Left ventricle myocardium superior (tissue), 1 donor: ENCODE measurements around the gene NR3C1. TPM values are rescaled to one million over a fixed set of nuclear protein-coding genes. Genes with fewer than 3 reads are reported as not detected.

Source experiments
- ATAC-seq: fragments of 200-7000 bp; cut with Tn5 transposase; one replicate; pipeline ENCODE4 v1.9.1; 2020; ENCODE audit warnings: mild to moderate bottlenecking, moderate library complexity
- DNase-seq: peaks from one replicate; pipeline ENCODE4 v3.0.0-alpha.2; 2020
- intact Hi-C: fragments of 100-400 bp; cut with micrococcal nuclease; formaldehyde crosslinking; loops from one replicate; pipeline ENCODE4 v1.11.0; 2022
- total RNA-seq: library from RNA; stranded (reverse); fragmentation: NEBNext Ultra II Directional; extraction: Animal tissue kit (Norgen Biotek cat#: 25700); gene quantifications from one replicate; pipeline ENCODE4 v1.2.1, GENCODE V29; 2021
- donor health status: DM: no; HTN: yes; CAD: no; lungs with severe emphysema.

The NR3C1 gene
- total RNA-seq, 1 donor from 2014 or later: 53.0 TPM

DNA sequence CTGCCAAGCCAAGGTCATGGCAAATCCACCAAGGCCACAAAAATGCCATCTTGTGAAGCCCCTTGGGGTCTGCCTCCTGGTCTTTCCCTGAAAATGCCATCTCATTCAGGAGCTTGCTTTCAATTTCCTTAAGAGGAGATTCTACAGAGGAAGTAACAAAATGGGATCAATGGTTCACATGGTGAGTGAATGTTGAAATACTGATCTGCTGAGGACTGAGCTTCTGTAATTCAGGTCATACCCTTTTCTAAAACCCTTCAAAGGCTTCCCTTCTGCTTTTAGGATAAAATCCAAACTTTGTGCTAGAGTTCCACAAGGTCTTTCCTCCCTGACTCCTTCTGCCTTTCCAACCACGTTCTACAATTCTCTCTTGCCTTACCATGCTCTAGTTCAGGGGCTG is 24.7 kb upstream of the NR3C1 start:
- no peak for DNase-seq
- intact Hi-C loops: no loop called here
- no peak for ATAC-seq

DNA sequence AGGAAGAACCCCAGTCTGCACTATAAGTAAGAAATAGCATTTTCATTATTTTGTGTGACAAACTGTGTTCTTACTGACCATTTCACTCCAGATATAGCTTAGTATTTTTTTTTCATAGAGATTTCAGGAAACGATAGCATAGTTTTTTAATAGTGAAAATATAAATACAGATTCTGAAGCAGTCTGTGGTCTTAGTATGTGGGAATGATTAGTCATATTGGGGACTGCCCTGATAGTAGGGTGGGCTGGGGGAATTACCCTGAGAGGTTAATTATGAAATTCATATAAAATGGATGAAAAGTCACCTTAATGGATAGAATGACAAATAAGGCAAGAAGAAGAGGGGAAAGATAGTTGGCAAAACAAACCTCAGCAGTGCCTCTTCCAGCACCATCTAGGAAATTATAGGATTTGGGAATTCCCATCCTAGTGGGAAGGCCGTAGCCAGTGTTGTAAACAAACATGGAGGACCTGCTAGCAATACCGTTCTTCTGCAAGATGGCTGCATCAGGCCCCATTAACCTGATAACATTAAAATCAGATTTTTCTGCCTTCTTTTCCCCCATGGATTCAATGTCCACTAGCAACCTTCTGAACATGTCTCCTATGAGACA is 23.7 kb upstream of the NR3C1 start:
- no peak for DNase-seq
- intact Hi-C loops: no loop called here
- ATAC-seq: no peak

DNA sequence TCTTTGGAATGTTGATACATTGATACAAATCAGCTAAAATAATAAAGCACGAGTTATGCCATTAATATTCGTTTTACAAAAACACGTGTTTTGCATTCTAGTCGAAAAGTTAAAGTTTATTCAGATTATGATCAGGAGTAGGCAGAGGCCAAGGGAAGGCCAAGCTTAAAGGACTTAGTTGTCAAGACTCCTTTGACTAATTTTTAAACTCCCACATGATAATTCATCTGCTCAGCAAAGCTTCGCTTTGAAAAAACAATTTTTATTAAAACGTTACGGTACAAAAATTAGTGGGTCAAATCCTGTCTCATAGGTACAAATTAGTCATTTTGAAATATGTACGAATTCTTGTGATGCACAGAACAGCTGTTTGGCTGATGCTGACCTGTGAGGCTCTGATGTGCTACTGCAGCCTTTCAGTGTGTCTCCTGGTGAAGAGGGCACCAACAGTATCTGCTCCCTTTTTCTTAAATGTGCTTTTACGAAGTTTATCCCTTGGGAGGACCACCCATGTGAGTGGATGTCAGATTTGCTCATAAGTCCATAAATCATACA is 23.0 kb upstream of the NR3C1 start:
- intact Hi-C loops: no loop called here
- no peak for ATAC-seq

DNA sequence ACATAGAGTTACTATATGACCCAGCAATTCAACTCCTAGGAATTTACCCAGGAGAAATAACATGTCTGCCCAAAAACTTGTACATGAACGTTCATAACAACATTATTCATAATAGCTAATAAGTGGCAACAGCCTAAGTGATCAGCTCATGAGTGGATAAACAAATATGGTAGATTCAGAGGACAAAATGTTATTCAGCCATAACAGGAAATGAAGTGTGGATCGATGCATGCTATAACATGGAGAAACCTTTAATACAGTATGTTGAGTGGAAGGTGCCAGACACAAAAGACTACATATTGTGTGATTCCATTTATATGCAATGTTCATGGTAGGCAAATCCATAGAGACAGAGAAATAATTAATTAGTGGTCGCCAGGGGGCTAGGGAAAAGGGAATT is 22.3 kb upstream of the NR3C1 start:
- ATAC-seq (no peak), DNase-seq (no peak)
- intact Hi-C loops: no loop called here

More for the DNA sequence above, 23.0 kb upstream of the NR3C1 start:
- DNase-seq: no peak

DNA sequence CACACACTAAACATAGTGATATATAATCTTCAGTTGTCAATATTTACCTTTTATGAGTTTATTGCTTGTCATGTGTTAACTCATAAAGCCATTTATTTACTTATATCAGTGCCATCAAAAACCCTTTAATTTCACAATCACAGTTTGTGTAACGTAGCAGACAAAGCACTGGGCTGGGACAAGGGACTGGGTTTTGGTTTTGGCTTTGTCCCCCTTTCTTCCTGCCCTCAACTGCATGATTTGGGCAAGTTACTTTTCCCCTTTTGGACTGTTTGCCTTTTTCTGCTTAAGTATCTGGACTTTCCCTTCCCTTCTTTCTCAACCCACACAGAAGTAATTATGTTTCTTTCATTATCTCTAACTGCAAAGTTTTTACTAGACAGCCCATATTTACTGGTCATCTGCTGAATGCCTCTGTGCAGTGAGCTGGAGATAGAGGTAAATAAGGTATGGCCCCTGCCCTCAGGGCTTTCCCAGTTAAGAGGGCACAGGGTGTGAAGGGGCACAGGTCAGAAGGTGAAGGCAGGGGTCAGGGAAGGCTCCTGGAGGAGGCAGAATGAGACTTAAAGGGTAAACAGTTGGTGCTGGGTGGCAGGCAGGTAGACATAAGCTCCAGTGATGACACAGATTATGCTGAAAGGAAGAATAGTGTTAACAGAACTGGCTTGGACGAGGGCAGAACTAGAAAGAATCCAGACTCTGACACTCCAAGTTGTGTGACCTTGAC is 14.8 kb upstream of the NR3C1 start:
- ATAC-seq: no peak
- no peak for DNase-seq

DNA sequence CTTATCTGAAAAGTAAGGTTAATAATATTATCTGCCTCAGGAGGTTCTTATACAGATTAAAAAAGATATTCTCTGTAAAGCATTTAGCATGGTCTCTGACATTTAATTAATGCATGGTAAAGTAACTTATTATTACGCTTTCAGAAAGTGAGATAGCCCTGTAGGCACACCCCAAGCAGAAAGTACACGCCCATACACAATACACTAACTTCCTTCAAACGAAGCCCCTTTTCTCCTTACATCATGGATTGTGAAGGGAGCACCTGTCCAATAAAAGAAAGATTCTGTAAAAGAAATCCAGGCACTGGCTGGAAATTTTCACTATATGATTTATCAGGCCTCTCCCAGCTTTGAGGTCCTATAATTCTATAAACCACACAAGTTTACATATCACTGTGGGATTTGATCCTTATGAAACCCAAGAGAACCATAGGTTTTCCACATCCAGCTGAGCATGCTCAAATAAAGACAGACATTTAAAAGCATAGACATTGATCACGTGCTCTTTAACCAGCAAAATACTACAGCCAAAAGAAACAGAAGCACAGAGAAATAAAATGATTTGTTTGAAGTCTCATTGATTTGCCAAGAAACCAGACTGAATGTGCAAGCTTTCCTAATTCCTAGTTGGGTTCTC is 14.1 kb upstream of the NR3C1 start:
- intact Hi-C loops: no loop called here
- ATAC-seq (no peak), DNase-seq (no peak)

More for the DNA sequence above, 14.8 kb upstream of the NR3C1 start:
- intact Hi-C loops: no loop called here

DNA sequence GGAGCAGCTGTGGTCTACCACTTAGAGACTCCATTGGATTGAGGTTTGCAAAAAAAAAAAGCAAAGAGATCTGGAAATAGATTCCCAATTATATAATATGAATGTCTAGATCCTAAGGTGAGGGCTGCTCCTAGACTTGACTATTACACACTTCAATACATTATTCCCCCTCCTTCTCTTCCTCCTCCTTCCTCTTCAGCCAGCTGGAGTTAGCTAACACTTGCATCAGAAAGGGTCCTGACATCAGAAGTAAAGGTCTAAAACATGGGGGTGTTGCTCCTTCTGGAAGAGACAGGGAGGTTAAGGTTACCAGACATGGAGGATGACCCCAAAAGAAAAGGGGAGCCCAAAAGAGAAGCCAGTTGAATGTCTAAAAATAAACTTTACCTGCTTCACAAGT is 12.9 kb upstream of the NR3C1 start:
- intact Hi-C loops: no loop called here
- ATAC-seq: no peak
- DNase-seq: no peak

DNA sequence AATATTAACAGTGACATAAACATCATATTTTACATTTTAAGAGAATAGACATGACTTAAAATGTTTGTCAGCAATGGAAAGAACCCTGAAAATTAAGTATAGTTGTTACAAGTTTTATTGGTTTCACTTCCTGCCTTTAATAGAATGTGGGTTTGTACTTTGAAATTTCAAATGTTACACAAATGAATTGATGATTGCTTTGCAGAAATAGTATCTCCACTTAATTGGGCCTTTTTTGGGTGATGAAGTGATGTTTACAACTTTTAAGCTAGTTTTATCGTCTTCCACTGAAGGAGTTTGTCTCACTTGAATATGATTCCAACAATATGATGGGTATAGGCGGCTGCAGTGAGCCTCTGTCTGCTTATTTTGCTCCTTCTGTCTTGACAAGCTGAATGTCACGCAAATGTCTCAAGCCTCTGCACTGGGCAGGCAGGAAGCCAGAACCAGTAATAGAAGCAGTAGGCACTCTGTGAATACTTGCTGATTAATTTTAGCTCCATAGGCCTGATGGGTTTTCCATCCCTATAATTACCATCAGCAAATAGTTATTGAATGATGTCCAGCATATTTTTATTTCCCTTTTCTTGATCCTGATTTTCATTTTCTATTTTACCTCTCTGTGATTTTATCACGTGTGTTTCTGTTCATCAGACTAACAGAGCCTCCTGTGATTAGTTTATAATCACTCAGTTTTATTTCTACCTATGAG is 10.6 kb upstream of the NR3C1 start:
- DNase-seq: peak; percentile 39
- peak; percentile 87 for ATAC-seq
- intact Hi-C loops: no loop called here

DNA sequence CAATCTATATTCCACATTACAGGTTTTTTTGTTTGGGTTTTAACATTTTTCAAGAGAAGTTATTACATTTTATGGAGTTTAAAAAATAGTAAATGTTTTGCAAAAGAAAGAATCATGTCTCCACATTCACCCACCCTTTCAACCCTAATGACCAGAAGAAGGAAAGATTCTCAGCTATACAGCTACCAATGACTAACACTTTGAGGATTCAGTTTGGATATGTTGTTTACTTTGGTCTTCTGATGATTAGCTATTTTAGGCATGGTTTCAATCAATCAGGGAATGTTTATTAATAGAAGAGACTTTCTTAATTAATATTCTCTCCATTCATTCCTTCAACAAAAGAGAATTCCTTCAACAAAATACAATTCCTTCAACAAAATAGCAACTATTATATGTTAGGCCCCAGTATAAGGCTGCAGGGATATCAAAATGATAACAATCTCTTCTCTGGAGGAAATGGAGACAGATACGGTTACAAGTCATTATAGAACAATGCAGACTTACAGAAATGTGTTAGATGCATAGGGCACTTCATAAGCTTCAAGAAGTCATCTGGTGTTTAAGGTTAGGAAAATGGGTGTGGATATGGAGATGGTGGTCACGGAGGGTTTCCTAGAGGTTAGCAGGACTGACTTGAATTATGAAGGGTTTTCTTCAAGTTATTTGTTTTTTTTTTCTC is 9.3 kb upstream of the NR3C1 start:
- ATAC-seq: no peak
- intact Hi-C loops: no loop called here
- DNase-seq: no peak

DNA sequence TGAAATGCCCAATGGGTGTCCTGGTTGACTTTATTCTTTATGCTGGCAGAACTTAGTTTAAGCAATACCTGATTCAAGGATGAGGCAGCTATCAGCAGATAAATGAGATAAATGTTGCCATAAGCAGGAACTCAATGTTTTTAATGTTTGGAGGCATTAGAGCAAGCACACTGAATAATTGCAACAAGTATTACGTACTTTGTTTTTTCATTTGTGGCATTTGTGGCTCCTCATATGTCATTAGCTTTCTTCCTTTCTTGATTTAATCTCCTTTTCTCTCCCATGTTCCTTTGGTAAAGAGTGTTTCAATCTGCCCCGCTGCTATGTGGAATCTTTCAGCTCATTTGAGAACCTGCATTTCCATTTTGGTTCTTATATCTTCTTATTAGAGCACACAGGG is 6.4 kb upstream of the NR3C1 start:
- DNase-seq (no peak), ATAC-seq (no peak)
- intact Hi-C loops: loop anchor here (10.0 kb wide), 2 partner anchors 385 to 415 kb away; no protein-coding TSS in a partner anchor

DNA sequence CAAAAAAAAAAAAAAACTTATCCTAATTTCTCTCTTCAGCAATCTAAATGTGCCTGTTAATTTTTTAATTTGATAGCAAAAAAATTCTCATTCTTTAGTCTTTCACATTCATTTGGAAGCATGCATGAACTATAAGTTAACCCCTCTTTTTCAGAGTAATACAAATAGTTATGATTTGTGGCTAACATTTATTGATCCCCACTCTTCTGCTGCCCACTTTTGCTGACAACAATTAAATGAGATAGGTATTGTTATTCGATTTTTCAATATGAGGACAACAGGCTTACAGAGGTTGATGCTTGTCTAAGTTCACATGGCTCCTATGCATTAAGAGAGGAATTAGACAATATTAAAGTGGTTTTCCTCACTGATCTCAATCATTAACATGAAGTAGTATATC is 2.9 kb upstream of the NR3C1 start:
- intact Hi-C loops: loop anchor here (10.0 kb wide), 2 partner anchors 382 to 418 kb away; no protein-coding TSS in a partner anchor
- ATAC-seq: no peak

DNA sequence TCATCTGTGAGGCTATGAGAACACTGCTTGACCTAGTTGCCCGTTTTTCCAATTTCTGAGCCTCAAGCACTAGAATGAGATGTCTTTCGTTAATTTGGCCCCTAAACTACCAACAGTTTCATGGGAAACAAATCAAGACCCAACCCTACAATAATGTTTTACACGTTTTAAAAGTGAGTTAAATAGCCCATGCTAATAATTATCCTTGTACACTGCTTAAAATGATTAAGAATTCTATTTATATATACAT is 2.3 kb upstream of the NR3C1 start:
- no peak for DNase-seq
- intact Hi-C loops: loop anchor here (10.0 kb wide), 2 partner anchors 381 to 419 kb away; no protein-coding TSS in a partner anchor
- ATAC-seq: no peak

More for the DNA sequence above, 2.9 kb upstream of the NR3C1 start:
- no peak for DNase-seq

DNA sequence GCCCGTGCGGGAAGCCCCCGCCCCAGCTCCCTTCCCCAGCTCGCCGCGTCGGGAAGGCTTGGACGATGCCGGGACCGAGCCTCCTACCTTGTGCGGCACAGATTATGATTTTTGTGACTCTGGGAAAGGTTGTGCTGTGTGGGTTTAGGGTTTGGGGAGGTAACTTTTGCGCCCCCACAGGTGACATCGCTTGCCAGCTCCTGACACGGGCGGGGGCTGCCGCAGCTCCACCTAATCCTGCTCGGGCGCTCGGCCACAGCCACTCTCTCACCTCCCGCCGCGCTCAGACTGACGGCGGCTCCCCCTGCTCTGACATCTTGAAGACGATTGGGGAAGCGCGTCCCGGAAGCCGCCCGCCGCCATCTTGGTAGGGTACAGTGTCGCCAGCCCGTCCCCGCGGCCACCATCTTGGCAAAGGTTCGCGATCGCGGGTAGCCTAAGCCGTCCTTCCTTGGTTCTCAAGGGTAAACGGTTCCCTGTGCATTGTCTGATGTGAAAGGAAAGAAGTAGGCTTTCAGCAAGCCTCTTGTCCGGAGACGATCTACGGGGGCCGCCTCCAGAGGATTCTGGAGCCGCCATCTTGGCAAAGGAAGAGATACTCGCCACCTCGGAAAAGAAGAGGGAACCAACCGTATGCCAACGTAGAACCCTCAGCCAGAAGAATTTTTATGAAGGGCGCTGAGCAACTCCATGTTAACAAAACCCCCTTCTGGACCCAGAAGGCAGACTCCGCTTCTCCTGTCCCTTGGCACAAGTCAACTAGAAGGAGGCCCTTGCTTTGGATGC is 1.8 kb upstream of the NR3C1 start:
- ATAC-seq: peak; percentile 60
- intact Hi-C loops: loop anchor here (10.0 kb wide), 2 partner anchors 380 to 420 kb away; no protein-coding TSS in a partner anchor
- DNase-seq: peak; percentile 94

DNA sequence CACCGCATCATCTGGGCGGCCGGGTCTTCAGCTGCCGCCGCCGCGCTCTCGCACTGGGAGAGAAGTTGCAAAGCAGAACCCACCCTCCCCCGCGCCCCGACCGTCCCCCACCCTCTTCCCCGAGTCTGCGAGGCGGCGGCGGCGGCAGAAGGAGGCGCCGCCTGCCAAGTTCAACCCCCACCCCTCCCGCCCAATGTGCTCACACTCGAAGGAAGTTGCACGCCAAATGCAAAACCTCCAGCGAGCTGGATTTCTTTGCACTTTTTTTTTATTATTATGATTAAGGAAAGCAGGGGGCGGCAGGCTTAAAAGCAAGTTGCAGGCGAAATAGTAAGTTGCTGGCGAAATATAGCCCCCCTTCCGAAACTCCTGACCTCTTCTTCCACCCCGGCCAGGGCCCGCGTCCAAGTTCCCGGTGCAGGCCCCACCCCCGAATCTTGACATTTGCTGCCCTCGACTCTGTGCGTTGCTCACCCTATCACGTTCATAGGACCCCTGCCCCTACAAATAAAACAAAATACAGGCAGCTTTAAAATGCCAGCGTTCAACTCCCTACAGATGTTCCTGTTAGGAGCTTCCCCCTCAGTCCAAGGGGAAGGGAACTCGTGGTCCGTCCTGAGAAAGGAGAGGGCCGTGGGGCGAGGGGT is 1.1 kb upstream of the NR3C1 start:
- intact Hi-C loops: loop anchor here (10.0 kb wide), 2 partner anchors 380 to 420 kb away; no protein-coding TSS in a partner anchor
- DNase-seq (peak; percentile 86), ATAC-seq (peak; percentile 69)

DNA sequence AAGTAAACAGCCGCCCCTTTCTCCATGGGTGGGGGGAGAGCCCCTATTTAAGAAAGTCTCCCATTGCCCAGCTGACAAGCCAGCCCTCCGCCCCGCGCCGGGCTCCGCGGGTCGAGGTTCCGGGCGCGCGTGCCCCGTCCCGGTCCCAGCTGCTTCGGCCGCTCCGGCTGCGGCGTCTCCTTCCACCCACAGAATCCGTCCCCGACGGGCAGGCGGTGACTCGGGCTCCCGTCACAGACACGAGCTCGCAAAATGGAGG is 223 bp downstream of the NR3C1 start:
- peak; percentile 30 for ATAC-seq
- intact Hi-C loops: loop anchor here (10.0 kb wide), 2 partner anchors 378 to 422 kb away; no protein-coding TSS in a partner anchor
- no peak for DNase-seq

DNA sequence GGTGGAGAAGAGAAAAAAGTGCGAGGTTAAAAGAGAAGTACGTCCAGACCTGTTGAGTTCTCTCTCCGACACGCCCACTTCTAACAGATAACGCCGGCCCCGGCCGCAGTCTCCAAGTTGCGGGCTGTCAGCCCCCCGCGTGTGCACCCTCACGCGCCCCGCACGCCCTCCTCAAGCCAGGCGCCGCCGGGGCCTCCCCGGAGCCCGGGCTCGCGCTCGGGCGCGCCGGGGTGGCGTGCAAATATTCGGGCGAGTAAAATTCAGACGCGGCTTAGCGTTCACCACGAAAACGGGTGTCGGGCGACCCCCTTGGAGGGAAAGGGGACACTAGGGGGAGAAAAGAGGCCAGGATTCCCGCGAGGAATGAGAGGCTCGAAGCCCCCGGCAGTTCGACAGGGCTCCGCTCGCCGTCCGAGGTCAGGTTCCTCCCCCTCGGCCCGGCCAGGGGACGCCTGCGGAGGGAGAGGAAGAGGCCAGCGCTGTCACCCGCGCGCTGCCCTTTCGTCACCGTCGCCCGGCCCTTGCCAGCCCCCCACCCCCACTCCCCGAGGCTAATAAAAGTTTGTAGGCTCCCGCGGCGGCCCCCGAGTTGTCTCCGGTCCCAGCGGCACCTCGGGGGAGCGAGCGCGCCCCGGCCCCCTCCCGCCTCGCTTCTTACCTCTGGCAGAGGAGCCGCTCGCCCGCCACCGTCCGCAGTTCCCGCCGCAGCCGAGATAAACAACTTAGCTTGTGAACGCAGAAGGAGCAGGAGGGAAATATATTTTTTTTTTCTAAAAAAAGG is 743 bp downstream of the NR3C1 start:
- peak; percentile 58 for ATAC-seq
- intact Hi-C loops: loop anchor here (10.0 kb wide), 2 partner anchors 378 to 422 kb away; no protein-coding TSS in a partner anchor
- peak; percentile 81 for DNase-seq

DNA sequence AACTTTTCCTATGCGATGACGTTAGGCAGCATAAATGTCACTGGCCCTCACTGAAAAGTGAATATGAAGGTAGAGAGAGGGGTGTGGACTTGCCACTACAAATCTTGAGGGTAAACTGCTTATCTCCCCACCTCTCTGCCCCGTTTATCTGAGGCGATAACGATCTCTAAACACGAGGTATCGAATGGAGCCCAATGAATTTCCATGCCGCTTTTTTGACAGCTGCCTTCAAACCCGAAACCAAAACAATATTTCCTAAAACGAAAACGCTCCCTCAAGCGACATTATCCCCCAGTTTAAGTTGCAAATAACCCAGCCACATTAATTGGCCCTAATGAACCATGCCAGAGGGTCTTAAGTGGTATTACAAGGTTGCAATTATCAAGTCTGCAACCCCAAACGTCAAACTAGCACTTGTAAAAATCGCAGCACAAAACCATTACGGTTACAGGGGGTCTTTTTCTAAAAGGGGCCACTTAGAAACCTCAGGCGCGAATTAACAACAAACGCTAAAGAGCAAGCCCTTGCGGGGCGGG is 1.4 kb downstream of the NR3C1 start:
- DNase-seq: no peak
- intact Hi-C loops: loop anchor here (10.0 kb wide), 2 partner anchors 377 to 423 kb away; no protein-coding TSS in a partner anchor

More for the DNA sequence above, 1.4 kb downstream of the NR3C1 start:
- ATAC-seq: no peak
